GM21723 (cell line): ENCODE data around the gene AFDN.

Experiments
- ATAC-seq: cut with Tn5 transposase; IDR thresholded peaks from one replicate; pipeline ENCODE4 v1.9.1; 2021; ENCODE audit warnings: mild to moderate bottlenecking, moderate library complexity; ENCODE audit not compliant: unreplicated experiment

AFDN gene

DNA sequence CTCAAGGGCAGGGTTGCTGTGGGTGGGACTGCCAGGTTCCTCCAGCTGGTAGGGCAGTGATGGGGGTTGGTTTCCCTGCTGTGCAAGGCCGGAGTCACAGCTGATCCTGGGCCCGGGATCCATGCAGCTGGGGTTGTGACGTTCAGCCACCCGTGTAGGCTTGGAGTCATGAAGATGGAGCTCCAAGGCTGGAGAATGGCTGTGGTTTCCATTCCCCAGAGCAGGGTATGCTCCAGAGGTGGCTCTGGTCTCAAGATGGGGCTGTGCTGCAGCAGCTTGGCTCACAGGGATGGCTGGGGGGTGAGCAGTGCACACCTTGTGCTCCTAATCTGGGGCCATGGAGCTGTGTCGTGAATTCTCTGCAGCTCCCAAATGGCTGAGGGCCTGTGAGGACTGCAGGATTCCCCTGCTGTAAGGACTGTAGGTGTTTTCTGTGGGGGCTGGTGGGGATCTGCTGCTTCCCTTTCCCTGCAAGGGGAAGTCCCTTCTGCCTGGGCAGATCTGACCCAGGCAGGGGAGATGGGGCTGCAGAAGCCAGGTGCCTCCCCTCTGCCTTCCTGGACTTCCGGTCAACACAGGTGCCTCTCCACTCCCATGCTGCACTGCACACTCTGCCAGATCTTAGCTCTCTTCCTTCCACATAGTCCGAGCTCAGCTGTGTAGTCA, 186.7 kb downstream of the AFDN start:
- ATAC-seq, result no peak

DNA sequence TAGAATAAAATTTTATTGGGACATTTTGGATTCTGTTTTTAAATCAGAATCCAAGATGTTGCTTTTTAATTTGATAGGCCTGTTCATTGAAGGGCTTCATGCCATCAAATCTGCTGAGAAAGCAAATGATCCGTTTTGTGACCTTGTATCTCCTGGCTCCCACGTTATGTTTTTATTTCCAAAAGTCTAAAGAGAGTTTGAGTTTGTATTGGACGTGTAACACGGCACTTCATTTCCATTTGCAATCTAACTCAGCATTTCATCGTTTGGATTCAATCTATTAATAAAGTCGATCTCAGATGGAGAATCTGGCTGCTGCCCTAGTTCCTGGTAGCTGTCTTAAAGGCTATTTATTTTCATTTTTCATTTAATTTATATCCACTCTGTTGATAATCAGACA, 187.7 kb downstream of the AFDN start:
- ATAC-seq, result no peak

DNA sequence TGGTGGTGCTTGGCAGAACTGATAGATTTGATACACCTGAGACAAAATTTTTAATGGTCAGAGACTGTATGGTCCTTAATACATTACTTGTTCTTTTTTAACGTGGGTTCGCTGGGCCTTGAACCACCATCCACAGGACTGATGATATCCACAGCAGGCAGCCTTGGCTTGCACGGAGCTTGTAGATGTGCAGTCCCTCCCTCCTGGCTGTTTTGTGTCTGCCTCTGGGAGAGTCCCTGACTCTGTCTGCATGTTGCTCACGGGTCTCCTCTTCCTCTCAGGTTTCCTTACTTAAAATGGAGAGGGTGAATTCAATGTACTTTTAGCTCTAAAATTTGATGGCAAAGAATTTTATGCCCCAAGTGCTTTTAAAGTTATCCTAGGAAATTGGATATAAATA, 188.3 kb downstream of the AFDN start:
- ATAC-seq, result no peak

DNA sequence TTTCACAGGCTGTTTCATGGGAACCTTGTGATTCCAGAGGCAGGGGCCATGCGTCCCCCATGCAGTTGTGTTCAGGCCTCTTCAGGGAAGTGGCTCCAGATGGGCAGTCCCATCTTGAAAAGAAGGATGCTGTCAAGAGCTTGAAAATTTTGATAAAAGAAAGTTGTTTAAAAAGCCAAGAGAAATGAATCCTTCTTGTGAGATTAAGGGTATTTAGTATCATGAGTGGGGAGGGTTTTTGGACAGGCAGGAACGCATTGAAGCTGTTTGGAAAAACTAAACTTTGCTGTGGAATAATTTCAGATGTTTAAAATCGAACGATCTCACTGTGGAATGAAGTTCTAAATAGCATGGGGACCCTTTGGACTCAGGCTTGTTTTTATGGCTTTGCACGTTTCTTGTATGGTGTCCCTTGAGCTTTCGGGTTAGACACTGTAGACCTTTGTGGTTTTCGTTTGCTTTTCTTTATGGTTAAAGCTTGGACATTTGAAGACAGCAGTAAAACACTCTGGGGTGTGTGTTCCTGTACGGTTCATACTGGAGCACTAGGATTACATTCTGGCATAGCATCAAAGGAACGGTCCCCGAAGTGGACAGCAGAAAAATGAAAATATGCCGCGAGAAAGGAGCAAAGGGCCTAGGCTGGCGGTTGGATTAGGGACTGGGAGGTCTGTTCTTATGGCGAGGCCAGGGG, 188.9 kb downstream of the AFDN start:
- ATAC-seq, result no peak

DNA sequence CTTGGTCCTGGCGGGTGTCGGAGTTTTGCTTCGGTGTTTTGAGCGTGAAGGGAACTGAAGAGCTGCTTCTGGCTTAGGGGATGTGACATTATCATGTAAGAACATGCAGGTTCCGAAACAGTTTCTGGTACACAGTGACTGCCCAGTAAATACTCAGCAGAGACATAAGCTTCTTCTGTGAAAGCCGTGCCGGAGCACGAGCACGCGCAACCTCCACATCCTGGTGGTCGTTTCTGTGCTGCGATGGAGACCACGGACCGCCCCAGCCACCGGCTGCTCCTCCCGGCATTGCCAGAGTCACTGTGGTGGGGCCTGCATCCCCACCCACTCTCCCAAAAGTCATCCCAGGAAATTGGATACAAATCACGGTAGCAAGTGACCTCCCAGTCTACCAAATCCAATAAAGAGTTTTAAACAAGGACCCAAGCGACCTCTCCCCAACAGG, 189.5 kb downstream of the AFDN start:
- no peak for ATAC-seq

DNA sequence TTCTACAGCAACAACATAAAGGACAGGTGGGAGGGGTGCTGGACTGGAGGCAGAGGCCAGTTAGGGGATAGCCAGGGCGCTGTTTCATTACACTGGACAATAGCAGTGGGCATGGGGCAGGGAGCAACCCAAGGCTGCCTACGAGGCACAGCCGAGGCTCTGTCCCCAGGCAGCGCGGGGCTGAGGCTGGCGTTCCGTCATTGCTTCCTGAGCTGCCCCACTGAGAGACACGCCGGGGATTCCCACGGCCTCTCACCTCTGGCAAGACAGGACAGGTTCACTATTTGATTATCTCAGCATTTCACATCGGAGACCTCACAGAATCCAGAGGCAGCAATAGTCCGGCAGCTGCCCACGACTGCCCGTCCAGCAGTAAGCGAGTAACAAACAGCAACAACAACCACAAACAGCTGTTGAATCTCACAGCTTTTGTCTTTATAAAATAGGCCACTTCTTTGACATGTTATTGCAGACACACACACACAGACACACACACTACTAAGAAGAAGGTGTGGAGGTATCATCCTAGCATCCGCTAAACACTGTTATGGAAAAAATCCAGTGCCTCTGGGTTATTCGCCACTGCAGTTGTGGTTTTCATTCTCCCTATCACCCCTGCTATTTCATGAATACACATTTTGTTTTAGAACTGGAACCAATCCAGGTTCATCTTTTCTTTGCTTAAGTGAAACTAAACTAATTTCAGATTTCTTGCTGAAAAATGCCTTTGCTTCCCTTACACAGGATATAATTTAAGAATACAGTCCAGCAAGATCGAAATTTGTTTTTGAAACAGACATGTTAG, 190.2 kb downstream of the AFDN start:
- ATAC-seq, result no peak

DNA sequence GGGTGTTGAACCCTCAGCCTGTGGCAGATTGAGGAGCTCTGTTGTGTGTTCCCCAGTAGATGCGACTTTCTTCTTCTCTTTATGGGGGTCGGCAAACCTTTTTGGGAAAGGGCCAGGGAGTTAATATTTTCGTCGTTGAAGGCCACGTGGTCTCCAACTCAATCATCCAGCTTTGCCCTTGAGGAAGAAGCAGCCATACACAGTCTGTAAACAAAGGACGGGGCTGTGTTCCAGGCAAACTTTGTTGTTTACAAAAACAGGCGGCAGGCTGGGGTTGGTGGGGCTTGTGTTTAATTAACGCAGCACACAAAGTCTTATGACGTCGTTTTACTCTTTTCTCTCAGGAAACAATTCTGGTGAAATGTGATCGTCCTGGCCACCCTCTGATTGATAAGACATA, 190.9 kb downstream of the AFDN start:
- ATAC-seq, result no peak

DNA sequence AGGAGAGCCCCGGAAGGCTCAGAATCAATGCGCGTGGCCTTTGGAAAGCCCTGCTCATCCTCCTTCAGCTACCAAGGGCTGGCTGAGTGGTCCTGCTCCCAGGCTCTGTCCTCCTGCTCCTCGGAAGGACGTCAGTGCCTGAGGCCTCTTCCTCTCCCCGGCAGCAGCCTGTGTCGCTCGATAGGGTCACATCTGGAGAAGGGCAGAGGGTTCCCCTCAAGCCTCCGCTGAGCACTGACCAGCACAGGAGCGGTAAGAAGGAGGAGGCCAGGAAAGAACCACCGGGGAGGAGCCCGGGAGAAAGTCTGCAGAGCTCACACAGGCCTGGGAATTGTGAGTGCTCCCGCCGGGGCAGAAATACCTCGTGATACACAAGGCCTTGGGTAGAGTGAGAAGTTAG, 192.0 kb downstream of the AFDN start:
- ATAC-seq, result no peak

DNA sequence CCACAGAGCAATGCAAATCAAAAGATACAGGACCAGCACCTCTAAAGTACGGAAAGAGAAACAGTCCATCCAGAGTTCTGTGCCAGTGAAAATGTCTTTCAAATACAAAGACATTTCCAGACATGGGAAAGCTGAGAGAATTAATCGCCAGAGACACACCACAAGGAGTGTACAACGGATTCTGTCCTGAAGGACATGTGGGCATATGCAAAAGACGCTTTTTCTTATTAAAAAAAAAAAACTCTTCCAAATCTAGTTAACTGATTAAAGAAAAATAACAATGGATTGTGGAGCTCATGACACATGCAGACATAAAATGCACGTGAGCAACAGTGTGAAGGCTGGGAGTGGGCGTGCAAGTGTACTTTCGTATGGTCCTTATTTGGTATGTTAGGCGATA, 193.5 kb downstream of the AFDN start:
- ATAC-seq, result no peak

DNA sequence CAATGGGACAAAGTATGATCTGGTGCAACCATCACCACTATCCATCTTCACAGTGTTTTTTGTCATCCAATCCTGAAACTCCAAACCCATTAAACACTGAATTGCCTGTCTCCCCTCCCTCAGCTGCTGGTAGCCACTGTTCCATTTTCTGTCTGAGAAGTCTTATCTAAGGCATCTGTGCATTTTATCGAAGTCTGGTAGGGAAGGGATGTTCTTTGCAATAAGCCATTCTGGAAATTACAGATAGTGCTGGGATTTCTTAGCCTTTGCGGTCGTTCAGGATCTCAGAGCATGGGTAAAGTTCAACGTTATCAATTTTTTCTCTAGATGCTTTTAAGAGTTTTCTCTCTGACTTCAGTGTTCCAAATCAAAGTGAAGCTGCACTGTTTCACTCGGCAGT, 194.9 kb downstream of the AFDN start:
- no peak for ATAC-seq
